ACC112 (cell line): ENCODE measurements around the gene CACNA2D2.
A peak's percentile ranks its signal among the peaks of the same experiment; 100 is the strongest.

Source experiments
- H2AFZ ChIP-seq: fragments of 200-600 bp; sonication (generic); one replicate; pipeline ENCODE4 v1.6.0; 2017; ENCODE audit warnings: antibody characterized with exemption, low read length; ENCODE audit not compliant: unreplicated experiment
- H3K27ac ChIP-seq: fragments of 200-600 bp; sonication (generic); 2 replicates; pipeline ENCODE4 v1.5.1; 2014; ENCODE audit warnings: low read depth, mild to moderate bottlenecking, antibody characterized with exemption, low read length, moderate library complexity
- H3K27me3 ChIP-seq: fragments of 200-600 bp; sonication (generic); 2 replicates; pipeline ENCODE4 v1.6.1; 2014; ENCODE audit warnings: mild to moderate bottlenecking, antibody characterized with exemption, low read length, moderate library complexity, mixed read lengths; ENCODE audit not compliant: insufficient read depth
- H3K36me3 ChIP-seq: fragments of 200-600 bp; sonication (generic); 2 replicates; pipeline ENCODE4 v1.6.1; 2016; ENCODE audit warnings: mild to moderate bottlenecking, antibody characterized with exemption, low read length, moderate library complexity, mixed read lengths; ENCODE audit not compliant: insufficient read depth
- H3K4me1 ChIP-seq: fragments of 200-600 bp; sonication (generic); one replicate; pipeline ENCODE4 v1.6.1; 2016; ENCODE audit warnings: low read length, mixed read lengths; ENCODE audit not compliant: insufficient read depth, unreplicated experiment, control insufficient read depth
- H3K4me3 ChIP-seq: fragments of 200-600 bp; sonication (generic); 2 replicates; pipeline ENCODE4 v1.5.1; 2014; ENCODE audit warnings: mild to moderate bottlenecking, low read depth, low read length
- H3K79me2 ChIP-seq: fragments of 200-600 bp; sonication (generic); one replicate; pipeline ENCODE4 v1.6.0; 2016; ENCODE audit warnings: low read length; ENCODE audit not compliant: control insufficient read depth, unreplicated experiment, insufficient read depth

Gene CACNA2D2

DNA sequence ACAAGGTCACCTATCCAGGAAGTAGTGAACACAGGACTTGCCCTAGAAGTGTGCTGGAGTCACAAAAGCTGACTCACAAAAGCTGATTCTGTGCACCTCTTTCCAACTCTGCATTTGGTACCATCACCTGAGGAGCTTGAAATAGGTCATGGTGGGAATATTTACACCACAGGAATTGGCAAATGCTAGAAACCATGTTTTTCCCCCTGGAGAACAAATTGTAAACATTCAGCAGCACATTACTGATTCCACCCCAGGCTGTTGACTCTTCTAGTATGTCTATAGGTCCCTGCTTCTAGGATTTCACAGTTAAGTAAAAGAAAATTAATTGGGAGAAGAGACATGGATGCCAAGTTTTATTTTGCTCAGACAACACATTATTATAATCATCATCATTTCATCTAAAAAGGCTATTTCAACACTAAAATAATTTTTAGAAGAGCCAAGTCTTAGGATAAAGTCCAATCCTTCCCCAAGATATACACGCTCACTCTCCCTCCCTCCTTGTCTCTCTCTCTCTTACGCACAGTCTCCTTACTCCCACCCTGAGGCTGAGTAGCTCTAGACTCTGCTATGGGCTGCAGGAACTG is 24.7 kb downstream of the CACNA2D2 start:
- H3K27ac ChIP-seq, result no peak overlapping the region
- H3K4me3 ChIP-seq, result no peak overlapping the region
- no peaks in the 10 kb centered on the region for H3K36me3 ChIP-seq
- H2AFZ ChIP-seq, result no peak overlapping the region
- no peaks in the 10 kb centered on the region for H3K79me2 ChIP-seq
- H3K4me1 ChIP-seq, result peaks cover 8% of the 10 kb centered on the region
- no peaks in the 10 kb centered on the region for H3K27me3 ChIP-seq

- H3K79me2 ChIP-seq, result no peaks in the 10 kb centered on the region
- no peak overlapping the region for H2AFZ ChIP-seq
- H3K36me3 ChIP-seq, result no peaks in the 10 kb centered on the region
- H3K4me1 ChIP-seq, result peaks cover 8% of the 10 kb centered on the region
- H3K27me3 ChIP-seq, result no peaks in the 10 kb centered on the region
- H3K4me3 ChIP-seq, result no peak overlapping the region
- H3K27ac ChIP-seq, result no peak overlapping the region
Observed at GRCh38 chr3:50478051-50478450, 25.4 kb downstream of the CACNA2D2 start.

DNA sequence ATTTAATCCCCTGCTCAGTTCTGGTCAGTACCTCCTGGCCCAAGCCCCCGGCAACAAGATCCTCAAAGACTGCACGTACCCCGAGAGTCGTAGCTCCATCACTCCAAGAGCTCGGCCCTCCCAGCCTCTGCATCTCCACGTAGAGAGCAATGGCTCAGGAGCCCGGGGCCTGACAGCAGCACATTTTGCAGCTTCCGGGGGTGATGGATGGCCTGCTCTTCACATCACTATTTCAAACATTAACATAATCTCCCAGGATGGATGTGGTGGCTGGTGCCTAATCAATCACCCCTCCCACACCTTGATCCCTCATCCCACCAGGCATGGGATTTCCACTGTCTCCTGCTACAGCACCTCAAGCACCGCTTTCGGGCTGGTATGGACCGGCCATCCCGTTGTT is 28.1 kb downstream of the CACNA2D2 start:
- Histone ChIP-seq H2AFZ (no peak overlapping the region), H3K27ac (no peak overlapping the region), H3K36me3 (no peaks in the 10 kb centered on the region), H3K27me3 (no peaks in the 10 kb centered on the region), H3K79me2 (no peaks in the 10 kb centered on the region), H3K4me1 (peaks cover 8% of the 10 kb centered on the region), H3K4me3 (no peak overlapping the region)

- Histone ChIP-seq H3K79me2 (no peaks in the 10 kb centered on the region), H2AFZ (peak overlapping the region; percentile 77), H3K4me1 (peaks cover 8% of the 10 kb centered on the region), H3K27ac (no peak overlapping the region), H3K27me3 (peaks cover 5% of the 10 kb centered on the region; the same call in 1 of the 2 replicates), H3K36me3 (no peaks in the 10 kb centered on the region), H3K4me3 (no peak overlapping the region)
Observed at GRCh38 chr3:50474717-50475116, 28.7 kb downstream of the CACNA2D2 start.

DNA sequence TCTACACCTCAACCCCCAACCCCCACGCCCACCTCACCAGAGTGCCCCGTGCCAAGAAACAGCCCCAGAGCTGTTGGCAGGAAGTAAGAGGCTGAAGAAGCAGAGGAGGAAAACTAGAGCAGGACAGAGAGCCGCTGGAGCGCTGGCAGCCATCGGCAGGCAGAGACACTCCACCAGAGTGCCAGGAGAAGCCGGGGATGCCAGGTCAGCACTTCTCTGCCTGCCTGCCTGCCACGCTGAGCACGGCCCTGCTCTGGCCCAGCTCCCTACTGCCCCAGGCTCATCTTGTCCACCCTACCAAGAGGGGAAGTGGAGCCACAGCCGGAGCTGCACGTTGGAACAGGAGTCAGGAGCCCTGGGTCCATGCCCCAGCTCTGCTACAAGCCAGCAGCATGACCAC is 29.7 kb downstream of the CACNA2D2 start:
- H3K27me3 ChIP-seq, result peaks cover 12% of the 10 kb centered on the region; the same call in 1 of the 2 replicates
- no peak overlapping the region for H3K27ac ChIP-seq
- H3K4me1 ChIP-seq, result peaks cover 8% of the 10 kb centered on the region
- no peaks in the 10 kb centered on the region for H3K36me3 ChIP-seq
- H2AFZ ChIP-seq, result no peak overlapping the region
- H3K79me2 ChIP-seq, result no peaks in the 10 kb centered on the region
- no peak overlapping the region for H3K4me3 ChIP-seq

- Histone ChIP-seq H3K36me3 (no peaks in the 10 kb centered on the region), H3K27me3 (peaks cover 17% of the 10 kb centered on the region)
Observed at GRCh38 chr3:50472958-50473357, 30.5 kb downstream of the CACNA2D2 start.

GRCh38 chr3:50470658-50471057 is 32.8 kb downstream of the CACNA2D2 start:
- Histone ChIP-seq H3K79me2 (no peaks in the 10 kb centered on the region), H3K4me3 (no peak overlapping the region), H3K27me3 (peaks cover 38% of the 10 kb centered on the region), H3K4me1 (peaks cover 8% of the 10 kb centered on the region), H3K36me3 (no peaks in the 10 kb centered on the region), H3K27ac (no peak overlapping the region), H2AFZ (no peak overlapping the region)

More at GRCh38 chr3:50472958-50473357, 30.5 kb downstream of the CACNA2D2 start:
- Histone ChIP-seq H3K4me1 (peaks cover 8% of the 10 kb centered on the region), H2AFZ (no peak overlapping the region), H3K27ac (no peak overlapping the region), H3K79me2 (no peaks in the 10 kb centered on the region), H3K4me3 (no peak overlapping the region)

- H3K4me3 ChIP-seq, result no peak overlapping the region
- no peak overlapping the region for H2AFZ ChIP-seq
- H3K27me3 ChIP-seq, result peaks cover 64% of the 10 kb centered on the region
Observed at GRCh38 chr3:50467919-50468318, 35.5 kb downstream of the CACNA2D2 start.

DNA sequence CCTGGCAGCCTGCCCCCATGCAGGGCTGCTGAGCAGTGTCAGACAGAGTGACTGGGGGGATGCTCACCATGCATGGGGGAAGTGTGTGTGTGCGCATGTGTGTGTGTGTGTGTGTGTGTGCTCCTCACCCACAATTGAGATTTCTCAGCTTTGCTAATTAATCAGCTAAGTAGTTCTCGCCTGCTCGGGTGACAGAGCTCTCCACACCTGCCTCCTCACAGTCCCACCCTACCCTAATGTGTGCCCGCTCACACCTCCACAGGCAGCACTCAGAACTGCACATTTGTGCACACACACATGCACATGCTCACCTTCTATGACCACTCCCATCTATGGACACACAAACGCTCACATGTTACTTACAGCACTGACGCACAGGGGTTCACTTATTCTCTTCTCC is 37.3 kb downstream of the CACNA2D2 start:
- H3K27ac ChIP-seq, result no peak overlapping the region
- peaks cover 70% of the 10 kb centered on the region for H3K27me3 ChIP-seq
- no peaks in the 10 kb centered on the region for H3K36me3 ChIP-seq
- H2AFZ ChIP-seq, result no peak overlapping the region
- H3K4me3 ChIP-seq, result no peak overlapping the region
- no peaks in the 10 kb centered on the region for H3K4me1 ChIP-seq
- H3K79me2 ChIP-seq, result no peaks in the 10 kb centered on the region

More at GRCh38 chr3:50467919-50468318, 35.5 kb downstream of the CACNA2D2 start:
- H3K36me3 ChIP-seq, result no peaks in the 10 kb centered on the region
- no peak overlapping the region for H3K27ac ChIP-seq
- no peaks in the 10 kb centered on the region for H3K79me2 ChIP-seq
- H3K4me1 ChIP-seq, result no peaks in the 10 kb centered on the region

DNA sequence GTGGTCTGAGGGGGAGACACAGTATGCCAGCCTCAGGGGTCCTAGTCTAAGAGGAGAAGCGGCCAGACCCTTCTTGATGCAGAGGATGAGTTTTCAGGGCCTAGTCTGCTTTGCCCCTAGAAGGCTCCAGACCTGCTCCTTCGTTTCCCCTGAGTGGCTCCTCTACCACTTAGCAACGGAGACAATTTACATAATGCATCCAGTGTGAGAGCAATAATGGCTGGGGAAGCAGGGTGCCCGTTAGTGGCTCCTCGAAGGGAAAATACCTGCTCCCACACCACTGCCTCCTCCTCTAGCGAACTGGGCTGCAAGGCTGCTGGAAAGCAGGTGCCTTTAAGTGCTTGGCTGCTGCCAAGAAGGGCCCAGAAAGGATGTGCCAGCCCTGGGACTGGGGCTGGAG is 38.9 kb downstream of the CACNA2D2 start:
- H3K79me2 ChIP-seq, result no peaks in the 10 kb centered on the region
- no peak overlapping the region for H3K27ac ChIP-seq
- no peak overlapping the region for H2AFZ ChIP-seq
- peaks cover 69% of the 10 kb centered on the region for H3K27me3 ChIP-seq
- H3K36me3 ChIP-seq, result no peaks in the 10 kb centered on the region
- H3K4me3 ChIP-seq, result no peak overlapping the region
- H3K4me1 ChIP-seq, result no peaks in the 10 kb centered on the region

DNA sequence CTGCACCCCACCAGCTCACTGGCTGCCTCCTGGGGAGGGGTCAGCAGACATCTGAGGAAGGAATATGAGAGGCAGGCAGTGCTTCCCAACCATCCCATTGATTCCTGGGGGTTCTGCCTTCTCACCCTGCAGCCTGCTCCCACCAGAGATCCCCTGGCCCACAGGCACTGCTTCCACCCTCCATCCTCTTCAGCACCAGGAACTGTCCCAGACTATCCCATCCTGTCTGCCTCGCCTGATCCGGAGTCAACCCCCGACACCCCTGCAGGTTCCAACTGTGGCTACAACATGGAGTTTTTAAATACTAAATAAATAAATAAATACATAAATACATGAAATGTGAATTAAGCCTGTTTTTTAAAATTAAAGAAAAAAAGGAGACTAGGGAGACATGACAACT is 43.6 kb downstream of the CACNA2D2 start:
- Histone ChIP-seq H3K27me3 (peaks cover 58% of the 10 kb centered on the region), H3K4me1 (no peaks in the 10 kb centered on the region), H3K79me2 (no peaks in the 10 kb centered on the region), H2AFZ (no peak overlapping the region), H3K4me3 (no peak overlapping the region), H3K27ac (no peak overlapping the region), H3K36me3 (no peaks in the 10 kb centered on the region)
